Measurements from ENCODE around the gene CRHR1. TPM values are rescaled to one million over a fixed set of nuclear protein-coding genes. Genes with fewer than 3 reads are reported as not detected.
"Not testable (repeated sequence)": the region's sequence is repeated elsewhere in the genome, so short reads cannot be mapped to it uniquely, and the experiment has no call there.

Gene CRHR1
- polyA plus RNA-seq, 4 donors = 0.14 to 1.6 (median 0.45) TPM

GRCh38 chr17:45857977-45858708 lies 74.0 kb downstream of the CRHR1 start:
- DNase-seq (ENCODE audit: low read depth in 4 of 4, low spot score in 3 of 4) = peak; percentile 57 to 65 (median 58)

GRCh38 chr17:45861165-45861564 lies 77.0 kb downstream of the CRHR1 start:
- DNase-seq (ENCODE audit: low read depth in 4 of 4, low spot score in 3 of 4) = no peak

DNA sequence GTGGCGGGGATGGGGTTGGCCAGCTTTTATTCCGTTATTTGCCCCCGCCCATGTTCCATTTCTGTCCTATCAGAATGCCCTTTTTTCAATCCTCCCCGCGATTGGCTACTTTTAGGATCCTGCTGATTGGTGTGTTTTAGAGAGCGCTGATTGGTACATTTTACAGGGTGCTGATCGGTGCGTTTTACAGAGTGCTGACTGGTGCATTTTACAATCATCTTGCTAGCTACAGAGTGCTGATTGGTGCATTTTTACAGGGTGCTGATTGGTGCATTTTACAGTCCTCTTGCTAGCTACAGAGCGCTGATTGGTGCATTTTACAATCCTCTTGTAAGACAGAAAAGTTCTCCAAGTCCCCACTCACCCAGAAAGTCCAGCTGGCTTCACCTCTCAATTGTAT lies 78.0 kb downstream of the CRHR1 start:
- DNase-seq (ENCODE audit: low read depth in 4 of 4, low spot score in 3 of 4) = not testable (repeated sequence)

- DNase-seq (ENCODE audit: low read depth in 4 of 4, low spot score in 3 of 4) = no peak
Observed at GRCh38 chr17:45863857-45864654, 79.9 kb downstream of the CRHR1 start.

GRCh38 chr17:45867171-45867570 lies 83.1 kb downstream of the CRHR1 start:
- DNase-seq (ENCODE audit: low read depth in 4 of 4, low spot score in 3 of 4) = no peak

- no peak for DNase-seq (ENCODE audit: low read depth in 4 of 4, low spot score in 3 of 4)
Observed at GRCh38 chr17:45867702-45868101, 83.6 kb downstream of the CRHR1 start.

DNA sequence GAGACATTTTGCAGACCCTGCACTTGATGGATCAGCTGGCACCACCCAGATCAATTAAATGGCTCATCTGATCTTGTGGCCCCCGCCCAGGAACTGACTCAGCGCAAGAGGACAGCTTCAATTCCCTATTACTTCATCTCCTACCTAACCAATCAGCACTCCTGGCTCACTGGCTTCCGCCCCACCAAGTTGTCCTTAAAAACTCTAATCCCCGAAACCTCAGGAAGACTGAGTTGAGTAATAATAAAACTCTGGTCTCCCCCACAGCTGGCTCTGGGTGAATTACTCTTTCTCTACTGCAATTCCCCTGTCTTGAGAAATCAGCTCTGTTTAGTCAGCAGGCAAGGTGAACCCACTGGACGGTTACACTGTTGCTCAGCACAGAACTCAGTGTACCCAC lies 84.2 kb downstream of the CRHR1 start:
- no peak for DNase-seq (ENCODE audit: low read depth in 4 of 4, low spot score in 3 of 4)

GRCh38 chr17:45869676-45870341 lies 85.7 kb downstream of the CRHR1 start:
- no peak for DNase-seq (ENCODE audit: low read depth in 4 of 4, low spot score in 3 of 4)

GRCh38 chr17:45870342-45870974 lies 86.3 kb downstream of the CRHR1 start:
- DNase-seq (ENCODE audit: low read depth in 4 of 4, low spot score in 3 of 4) = no peak

DNA sequence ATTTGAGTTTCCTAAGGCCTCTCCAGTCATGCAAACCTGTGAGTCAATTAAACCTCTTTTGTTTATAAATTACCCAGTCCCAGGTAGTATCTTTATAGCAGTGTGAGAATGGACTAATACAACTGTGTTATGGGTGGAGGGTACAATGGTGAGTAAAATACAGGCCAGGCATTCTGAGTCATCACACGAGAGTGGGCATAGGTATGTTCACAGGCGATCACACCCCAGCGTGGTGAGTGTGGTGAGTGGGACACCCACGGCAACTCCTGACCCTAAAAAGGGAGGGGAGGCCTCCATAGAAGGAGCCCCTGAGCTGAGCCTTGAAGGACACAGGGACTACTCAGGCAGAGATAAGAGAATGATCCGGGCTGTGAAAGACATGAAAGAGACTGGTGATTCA lies 87.6 kb downstream of the CRHR1 start:
- no peak for DNase-seq (ENCODE audit: low read depth in 4 of 4, low spot score in 3 of 4)

DNA sequence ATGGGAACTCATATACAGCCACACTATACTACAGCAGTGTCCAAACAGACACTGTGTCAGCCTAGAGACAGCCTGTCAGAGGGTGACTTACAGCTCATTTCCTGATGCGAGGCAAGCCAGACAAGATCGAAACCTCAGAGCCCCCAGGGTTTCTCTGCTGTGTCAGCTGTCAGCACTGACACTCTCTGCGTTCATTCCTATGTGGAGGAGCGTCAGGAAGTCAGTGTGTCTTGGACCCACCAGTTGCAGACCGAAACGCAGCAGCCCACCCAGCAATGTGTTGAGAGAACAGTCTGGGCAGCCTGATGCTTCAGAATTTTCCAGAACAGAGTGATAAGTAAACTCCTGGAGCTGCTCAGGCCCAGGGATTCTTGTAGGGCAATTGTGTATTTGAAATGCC lies 89.6 kb downstream of the CRHR1 start:
- no peak for DNase-seq (ENCODE audit: low read depth in 4 of 4, low spot score in 3 of 4)

- no peak for DNase-seq (ENCODE audit: low read depth in 4 of 4, low spot score in 3 of 4)
Observed at GRCh38 chr17:45874151-45874550, 90.0 kb downstream of the CRHR1 start.

GRCh38 chr17:45876539-45876938 lies 92.4 kb downstream of the CRHR1 start:
- DNase-seq (ENCODE audit: low read depth in 4 of 4, low spot score in 3 of 4) = no peak

GRCh38 chr17:45877467-45877866 lies 93.3 kb downstream of the CRHR1 start:
- no peak for DNase-seq (ENCODE audit: low read depth in 4 of 4, low spot score in 3 of 4)

DNA sequence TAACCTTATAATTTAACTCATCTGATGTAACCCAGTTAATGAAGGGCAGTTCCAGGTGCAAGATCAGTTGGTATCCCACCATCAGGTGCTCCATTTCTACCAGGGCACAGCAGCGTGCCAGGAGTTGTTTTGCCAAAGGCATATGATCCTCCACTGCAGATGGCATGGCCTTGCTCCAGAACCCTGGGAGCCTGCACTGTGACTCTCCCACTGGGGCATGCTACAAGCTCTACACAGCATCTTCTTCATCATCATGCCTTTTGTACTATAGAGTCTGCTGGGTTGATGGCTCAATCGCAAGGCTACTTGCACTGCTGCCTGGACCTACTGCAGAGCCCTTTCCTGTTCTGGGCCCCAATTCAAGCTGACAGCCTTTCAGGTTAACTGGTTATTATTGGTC lies 98.9 kb downstream of the CRHR1 start:
- DNase-seq (ENCODE audit: low read depth in 4 of 4, low spot score in 3 of 4) = no peak

Other genes with a start within 250 kb of the CRHR1 start
- gene SPPL2C, start 60.6 kb downstream of the CRHR1 start, polyA plus RNA-seq (ENCODE audit: insufficient read length in 4 of 4) = not detected
- gene MAPT, start 110.2 kb downstream of the CRHR1 start, polyA plus RNA-seq (ENCODE audit: insufficient read length in 4 of 4) = 10 to 100 TPM in 2 of 4 donors, 1 to 10 TPM in 2; 8.8 to 12.7 (median 10.3) TPM
- not detected for gene STH, start 214.9 kb downstream of the CRHR1 start, polyA plus RNA-seq (ENCODE audit: insufficient read length in 4 of 4)

Data from right renal pelvis (tissue), 4 donors.